ENCODE data around the gene ALDH2. TPM values are rescaled to one million over a fixed set of nuclear protein-coding genes. Genes with fewer than 3 reads are reported as not detected.
"Not testable (repeated sequence)": the region's sequence is repeated elsewhere in the genome, so short reads cannot be mapped to it uniquely, and the experiment has no call there.

ALDH2 gene
- total and polyA plus RNA-seq, 12 donors: 52.2 to 536 (median 338) TPM

GRCh38 chr12:111822886-111823285 is 56.2 kb downstream of the ALDH2 start:
- WGBS, 4 donors: 30 to 43% (median 37%) methylated on average over 2 of the region's 2 CpGs
- TF ChIP-seq POLR2A (IDR thresholded peaks at IDR 0.05) (no peak), CTCF (IDR thresholded peaks at IDR 0.05) (no peak)
- no peaks in the 10 kb centered on the region for H3K27me3 ChIP-seq
- H3K36me3 ChIP-seq (replicated peaks in 1 of 2): no peaks in the 10 kb centered on the region
- no peak for DNase-seq
- no peak overlapping the region for H3K27ac ChIP-seq
- H3K9me3 ChIP-seq (replicated peaks in 1 of 3): no peaks in the 10 kb centered on the region
- no peak overlapping the region for H3K4me3 ChIP-seq
- intact Hi-C loops (cut with DNase I): no loop called here
- no peaks in the 10 kb centered on the region for H3K4me1 ChIP-seq (replicated peaks in 1 of 2)

GRCh38 chr12:111823891-111824290 is 57.2 kb downstream of the ALDH2 start:
- Histone ChIP-seq H3K27me3 (no peaks in the 10 kb centered on the region), H3K36me3 (replicated peaks in 1 of 2) (no peaks in the 10 kb centered on the region), H3K27ac (no peak overlapping the region), H3K4me1 (replicated peaks in 1 of 2) (no peaks in the 10 kb centered on the region), H3K9me3 (replicated peaks in 1 of 3) (no peaks in the 10 kb centered on the region), H3K4me3 (no peak overlapping the region)
- peak in 3 of 7 donors; percentile 1 to 3 (median 2) for DNase-seq
- TF ChIP-seq CTCF (IDR thresholded peaks at IDR 0.05): no peak
- no peak for TF ChIP-seq POLR2A (IDR thresholded peaks at IDR 0.05)
- intact Hi-C loops (cut with DNase I): no loop called here
- 76 to 88% (median 82%) methylated on average over 2 to 3 of the region's 3 CpGs for WGBS, 4 donors

DNA sequence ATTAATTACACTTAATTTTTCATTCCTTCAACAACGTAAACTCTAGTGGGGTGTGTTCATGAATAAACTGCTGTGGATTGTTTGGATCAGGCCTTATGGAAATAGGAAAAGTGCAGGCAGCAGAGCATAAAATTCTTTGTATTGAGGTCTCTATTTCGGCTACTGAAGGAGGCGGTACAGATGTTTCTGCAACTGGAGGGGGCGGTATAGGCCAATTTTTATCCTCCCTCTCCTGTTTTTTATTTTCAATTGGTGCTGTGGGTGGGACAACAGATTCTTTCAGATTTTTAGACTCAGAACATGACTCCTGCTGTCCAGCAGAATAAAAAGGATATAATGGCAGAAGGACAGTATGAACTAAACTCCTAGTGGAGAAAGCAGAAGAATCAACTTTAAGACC is 57.6 kb downstream of the ALDH2 start:
- H3K4me3 ChIP-seq; H3K27ac ChIP-seq; H3K9me3 ChIP-seq (replicated peaks in 1 of 3); H3K4me1 ChIP-seq (replicated peaks in 1 of 2); intact Hi-C loops (cut with DNase I); H3K27me3 ChIP-seq; H3K36me3 ChIP-seq (replicated peaks in 1 of 2): not testable (repeated sequence)
- WGBS, 4 donors: 43 to 63% (median 54%) methylated on average over 4 of the region's 4 CpGs
- TF ChIP-seq CTCF (IDR thresholded peaks at IDR 0.05): peak in 2 of 6 experiments; percentile 13
- peak in 1 of 7 donors; percentile 30 for DNase-seq

DNA sequence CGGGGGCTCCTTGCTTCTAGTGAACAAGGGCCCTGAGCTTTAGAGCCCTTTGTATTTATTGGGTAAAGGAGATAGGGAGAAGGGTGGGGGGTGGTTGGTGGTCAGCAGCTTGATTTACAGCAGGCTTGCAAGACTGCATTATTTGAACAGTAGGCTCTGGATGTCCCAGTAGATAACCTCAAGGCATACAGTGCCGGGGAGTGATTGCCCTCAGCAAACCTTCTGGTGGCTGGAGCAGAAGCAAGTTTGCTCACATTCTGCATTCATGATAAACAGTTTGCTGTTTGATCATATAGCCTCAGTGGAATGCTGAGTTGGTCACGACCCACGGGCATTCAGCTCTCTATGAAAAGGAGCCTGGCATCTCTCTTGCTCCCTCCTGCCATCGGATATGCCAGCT is 58.8 kb downstream of the ALDH2 start:
- intact Hi-C loops (cut with DNase I): no loop called here
- Histone ChIP-seq H3K36me3 (replicated peaks in 1 of 2) (no peaks in the 10 kb centered on the region), H3K4me1 (replicated peaks in 1 of 2) (no peaks in the 10 kb centered on the region), H3K27ac (no peak overlapping the region), H3K27me3 (no peaks in the 10 kb centered on the region), H3K9me3 (replicated peaks in 1 of 3) (no peaks in the 10 kb centered on the region), H3K4me3 (no peak overlapping the region)
- no peak for TF ChIP-seq CTCF (IDR thresholded peaks at IDR 0.05)
- no peak for TF ChIP-seq POLR2A (IDR thresholded peaks at IDR 0.05)
- peak in 3 of 7 donors; percentile 1 to 35 (median 8) for DNase-seq
- WGBS, 4 donors: 73 to 85% (median 77%) methylated on average over 4 to 5 of the region's 5 CpGs

Data from adrenal gland (tissue), 12 donors.